ENCODE data around the gene QSOX2.

QSOX2 gene

GRCh38 chr9:136169495-136169894 lies 76.1 kb downstream of the QSOX2 start:
- no peak for DNase-seq

GRCh38 chr9:136163248-136163850 lies 82.3 kb downstream of the QSOX2 start:
- DNase-seq, result no peak

- no peak for DNase-seq
Observed at GRCh38 chr9:136160995-136161610, 84.5 kb downstream of the QSOX2 start.

GRCh38 chr9:136160381-136160841 lies 85.2 kb downstream of the QSOX2 start:
- DNase-seq, result no peak

GRCh38 chr9:136159851-136160250 lies 85.8 kb downstream of the QSOX2 start:
- DNase-seq, result no peak

GRCh38 chr9:136157477-136158265 lies 87.9 kb downstream of the QSOX2 start:
- DNase-seq, result no peak
